HL-60 (cell line): ENCODE measurements around the gene TIPRL.

ENCODE experiments used
- DNase-seq, 2 experiments: peaks; one replicate each; pipeline ENCODE4 v3.0.0-alpha.2; 2010 to 2020; ENCODE audit warnings: low read depth in 1 of 2, low spot score in 1 of 2
- H3K27ac ChIP-seq: fragments of 250-450 bp; sonication (Bioruptor Pico); replicated peaks from 2 replicates; pipeline ENCODE4 v1.5.1; 2020; ENCODE audit warnings: mild to moderate bottlenecking, moderate library complexity
- H3K27me3 ChIP-seq: fragments of 250-450 bp; sonication (Bioruptor Pico); 2 replicates; pipeline ENCODE4 v1.5.1; 2021; ENCODE audit warnings: mild to moderate bottlenecking, moderate library complexity; ENCODE audit not compliant: insufficient read depth, poor library complexity, severe bottlenecking
- H3K4me3 ChIP-seq: replicated peaks from 2 replicates; pipeline ENCODE4 v1.5.1; 2011; ENCODE audit warnings: mild to moderate bottlenecking, control low read depth, low read length; ENCODE audit not compliant: insufficient read depth
- GABPA ChIP-seq: IDR thresholded peaks from 2 replicates; pipeline ENCODE4 v1.6.1; 2012; ENCODE audit warnings: low read depth
- POLR2AphosphoS5 ChIP-seq: IDR thresholded peaks from 2 replicates; pipeline ENCODE4 v1.6.1; 2012; ENCODE audit warnings: low read depth
- SPI1 ChIP-seq: IDR thresholded peaks from 2 replicates; pipeline ENCODE4 v1.6.1; 2012; ENCODE audit warnings: low read depth, mild to moderate bottlenecking, borderline replicate concordance
- TF ChIP-seq, protein P1 (sequence below): IDR thresholded peaks from one replicate; pipeline ENCODE4 v1.5.1; 2011; ENCODE audit warnings: low read length, control low read depth, inconsistent platforms; ENCODE audit not compliant: insufficient read depth
- TF ChIP-seq, protein P2 (sequence below): IDR thresholded peaks from 2 replicates; pipeline ENCODE4 v1.6.1; 2012; ENCODE audit warnings: low read depth; ENCODE audit not compliant: insufficient replicate concordance

Gene TIPRL

DNA sequence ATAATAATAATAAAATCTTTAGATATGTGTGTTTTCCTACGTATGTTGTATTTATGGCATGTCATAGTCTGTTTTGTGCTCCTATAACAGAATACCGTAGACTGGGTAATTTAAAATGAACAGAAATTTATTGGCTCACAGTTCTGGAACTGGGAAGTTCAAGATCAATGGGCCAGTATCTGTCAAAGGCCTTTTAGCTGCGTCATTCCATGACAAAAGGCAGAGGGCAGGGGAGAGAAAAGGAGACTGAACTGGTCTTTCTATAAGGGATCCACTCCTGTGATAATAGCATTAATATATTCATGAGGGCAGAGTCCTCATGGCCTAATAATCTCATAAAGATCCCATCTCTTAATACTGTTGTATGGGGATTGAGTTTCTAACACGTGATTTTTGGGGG lies 39.9 kb downstream of the TIPRL start:
- H3K27me3 ChIP-seq, result no peaks in the 10 kb centered on the region
- TF ChIP-seq, protein P1, sequence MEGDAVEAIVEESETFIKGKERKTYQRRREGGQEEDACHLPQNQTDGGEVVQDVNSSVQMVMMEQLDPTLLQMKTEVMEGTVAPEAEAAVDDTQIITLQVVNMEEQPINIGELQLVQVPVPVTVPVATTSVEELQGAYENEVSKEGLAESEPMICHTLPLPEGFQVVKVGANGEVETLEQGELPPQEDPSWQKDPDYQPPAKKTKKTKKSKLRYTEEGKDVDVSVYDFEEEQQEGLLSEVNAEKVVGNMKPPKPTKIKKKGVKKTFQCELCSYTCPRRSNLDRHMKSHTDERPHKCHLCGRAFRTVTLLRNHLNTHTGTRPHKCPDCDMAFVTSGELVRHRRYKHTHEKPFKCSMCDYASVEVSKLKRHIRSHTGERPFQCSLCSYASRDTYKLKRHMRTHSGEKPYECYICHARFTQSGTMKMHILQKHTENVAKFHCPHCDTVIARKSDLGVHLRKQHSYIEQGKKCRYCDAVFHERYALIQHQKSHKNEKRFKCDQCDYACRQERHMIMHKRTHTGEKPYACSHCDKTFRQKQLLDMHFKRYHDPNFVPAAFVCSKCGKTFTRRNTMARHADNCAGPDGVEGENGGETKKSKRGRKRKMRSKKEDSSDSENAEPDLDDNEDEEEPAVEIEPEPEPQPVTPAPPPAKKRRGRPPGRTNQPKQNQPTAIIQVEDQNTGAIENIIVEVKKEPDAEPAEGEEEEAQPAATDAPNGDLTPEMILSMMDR, result no peak
- TF ChIP-seq POLR2AphosphoS5 (no peak), SPI1 (no peak), GABPA (no peak)
- TF ChIP-seq, protein P2, sequence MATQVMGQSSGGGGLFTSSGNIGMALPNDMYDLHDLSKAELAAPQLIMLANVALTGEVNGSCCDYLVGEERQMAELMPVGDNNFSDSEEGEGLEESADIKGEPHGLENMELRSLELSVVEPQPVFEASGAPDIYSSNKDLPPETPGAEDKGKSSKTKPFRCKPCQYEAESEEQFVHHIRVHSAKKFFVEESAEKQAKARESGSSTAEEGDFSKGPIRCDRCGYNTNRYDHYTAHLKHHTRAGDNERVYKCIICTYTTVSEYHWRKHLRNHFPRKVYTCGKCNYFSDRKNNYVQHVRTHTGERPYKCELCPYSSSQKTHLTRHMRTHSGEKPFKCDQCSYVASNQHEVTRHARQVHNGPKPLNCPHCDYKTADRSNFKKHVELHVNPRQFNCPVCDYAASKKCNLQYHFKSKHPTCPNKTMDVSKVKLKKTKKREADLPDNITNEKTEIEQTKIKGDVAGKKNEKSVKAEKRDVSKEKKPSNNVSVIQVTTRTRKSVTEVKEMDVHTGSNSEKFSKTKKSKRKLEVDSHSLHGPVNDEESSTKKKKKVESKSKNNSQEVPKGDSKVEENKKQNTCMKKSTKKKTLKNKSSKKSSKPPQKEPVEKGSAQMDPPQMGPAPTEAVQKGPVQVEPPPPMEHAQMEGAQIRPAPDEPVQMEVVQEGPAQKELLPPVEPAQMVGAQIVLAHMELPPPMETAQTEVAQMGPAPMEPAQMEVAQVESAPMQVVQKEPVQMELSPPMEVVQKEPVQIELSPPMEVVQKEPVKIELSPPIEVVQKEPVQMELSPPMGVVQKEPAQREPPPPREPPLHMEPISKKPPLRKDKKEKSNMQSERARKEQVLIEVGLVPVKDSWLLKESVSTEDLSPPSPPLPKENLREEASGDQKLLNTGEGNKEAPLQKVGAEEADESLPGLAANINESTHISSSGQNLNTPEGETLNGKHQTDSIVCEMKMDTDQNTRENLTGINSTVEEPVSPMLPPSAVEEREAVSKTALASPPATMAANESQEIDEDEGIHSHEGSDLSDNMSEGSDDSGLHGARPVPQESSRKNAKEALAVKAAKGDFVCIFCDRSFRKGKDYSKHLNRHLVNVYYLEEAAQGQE, result no peak
- no peak overlapping the region for H3K27ac ChIP-seq
- H3K4me3 ChIP-seq, result no peak overlapping the region
- no peak for DNase-seq

DNA sequence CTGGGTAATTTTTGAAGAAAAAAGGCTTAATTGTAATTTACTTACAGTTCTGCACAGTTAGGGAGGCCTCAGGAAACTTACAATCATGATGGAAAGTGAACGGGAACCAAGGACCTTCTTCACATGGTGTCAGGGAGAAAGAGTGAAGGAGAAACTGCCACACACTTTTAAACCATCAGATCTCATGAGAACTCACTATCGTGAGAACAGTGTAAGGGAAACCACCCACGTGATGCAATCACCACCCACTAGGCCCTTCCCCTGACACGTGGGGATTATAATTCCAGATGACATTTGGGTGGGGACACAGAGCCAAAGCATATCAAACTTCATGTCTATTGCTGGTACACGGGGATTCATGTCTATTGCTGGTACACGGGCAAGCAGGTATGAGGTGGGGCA lies 41.7 kb downstream of the TIPRL start:
- DNase-seq, result peak in 1 of 2 experiments; percentile 30
- no peak overlapping the region for H3K27ac ChIP-seq
- H3K4me3 ChIP-seq, result no peak overlapping the region
- no peaks in the 10 kb centered on the region for H3K27me3 ChIP-seq
- TF ChIP-seq, protein P2, result no peak
- TF ChIP-seq POLR2AphosphoS5 (no peak), GABPA (no peak), SPI1 (no peak)
- TF ChIP-seq, protein P1, result no peak

DNA sequence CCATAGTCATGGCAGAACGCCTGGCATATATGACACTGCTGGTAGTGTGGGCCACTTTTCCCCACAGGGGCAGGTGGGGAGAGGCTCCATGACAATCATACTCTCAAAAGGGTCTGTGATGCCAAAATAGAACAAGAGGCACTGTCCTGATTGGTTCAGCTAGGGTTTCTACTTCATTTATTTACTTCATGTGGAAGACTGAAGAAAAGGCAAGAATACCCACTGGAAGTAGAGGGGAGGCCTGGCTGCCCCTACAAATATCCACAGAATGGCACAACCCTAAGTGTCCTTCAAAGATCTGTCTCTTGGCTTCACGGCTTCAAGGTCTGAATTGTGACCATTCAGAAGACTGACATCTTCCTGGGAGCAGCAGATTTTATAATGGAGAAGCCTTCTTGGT lies 42.5 kb downstream of the TIPRL start:
- no peak for DNase-seq
- H3K4me3 ChIP-seq, result no peak overlapping the region
- no peak overlapping the region for H3K27ac ChIP-seq
- TF ChIP-seq, protein P1, result no peak
- TF ChIP-seq, protein P2, result no peak
- TF ChIP-seq GABPA (no peak), POLR2AphosphoS5 (no peak), SPI1 (no peak)
- H3K27me3 ChIP-seq, result no peaks in the 10 kb centered on the region
